PFSK-1 (cell line): ENCODE measurements around the gene HHAT.

ENCODE experiments used
- FOXP2 ChIP-seq: optimal IDR thresholded peaks from 2 replicates; pipeline ENCODE3; 2011; ENCODE audit warnings: borderline replicate concordance, control low read depth, inconsistent platforms; ENCODE audit not compliant: insufficient read depth; ENCODE audit errors: extremely low read length, extremely low read depth
- POLR2AphosphoS5 ChIP-seq: IDR thresholded peaks from 2 replicates; pipeline ENCODE4 v1.6.1; 2012; ENCODE audit warnings: low read depth, mild to moderate bottlenecking, control low read depth, low read length, moderate library complexity
- REST ChIP-seq, 2 experiments: IDR thresholded peaks; 2 replicates each; pipeline versions ENCODE4 v1.6.1 to v1.8.0; 2011 to 2012; ENCODE audit warnings: low read depth in 2 of 2, low read length in 2 of 2, control low read depth in 1 of 2, inconsistent platforms in 1 of 2, mild to moderate bottlenecking in 1 of 2, moderate library complexity in 1 of 2; ENCODE audit not compliant: insufficient read depth in 1 of 2
- SIN3A ChIP-seq: IDR thresholded peaks from 2 replicates; pipeline ENCODE4 v1.6.1; 2012; ENCODE audit warnings: mild to moderate bottlenecking, low read length, moderate library complexity, borderline replicate concordance; ENCODE audit not compliant: insufficient read depth
- TAF1 ChIP-seq: IDR thresholded peaks from 2 replicates; pipeline ENCODE4 v1.6.1; 2012; ENCODE audit warnings: low read length, control low read depth, borderline replicate concordance; ENCODE audit not compliant: insufficient read depth

Gene HHAT

GRCh38 chr1:210313046-210313595 is 15.6 kb upstream of the HHAT start:
- TF ChIP-seq TAF1 (no peak), REST (IDR thresholded peaks at IDR 0.05; ENCODE audit: insufficient read depth in 1 of 2, low read depth in 2 of 2, low read length in 2 of 2) (no peak), FOXP2 (no peak)

GRCh38 chr1:210313921-210314320 is 14.8 kb upstream of the HHAT start:
- TF ChIP-seq FOXP2 (no peak), TAF1 (no peak), SIN3A (no peak), REST (IDR thresholded peaks at IDR 0.05; ENCODE audit: insufficient read depth in 1 of 2, low read depth in 2 of 2, low read length in 2 of 2) (no peak), POLR2AphosphoS5 (no peak)

GRCh38 chr1:210315529-210315928 is 13.2 kb upstream of the HHAT start:
- TF ChIP-seq SIN3A, result no peak
- no peak for TF ChIP-seq FOXP2
- no peak for TF ChIP-seq POLR2AphosphoS5
- TF ChIP-seq REST (IDR thresholded peaks at IDR 0.05; ENCODE audit: insufficient read depth in 1 of 2, low read depth in 2 of 2, low read length in 2 of 2), result no peak
- TF ChIP-seq TAF1, result no peak

GRCh38 chr1:210321131-210321530 is 7.6 kb upstream of the HHAT start:
- no peak for TF ChIP-seq FOXP2
- no peak for TF ChIP-seq POLR2AphosphoS5
- no peak for TF ChIP-seq SIN3A
- no peak for TF ChIP-seq TAF1
- TF ChIP-seq REST (IDR thresholded peaks at IDR 0.05; ENCODE audit: insufficient read depth in 1 of 2, low read depth in 2 of 2, low read length in 2 of 2), result no peak

- no peak for TF ChIP-seq REST (IDR thresholded peaks at IDR 0.05; ENCODE audit: insufficient read depth in 1 of 2, low read depth in 2 of 2, low read length in 2 of 2)
- no peak for TF ChIP-seq POLR2AphosphoS5
- TF ChIP-seq FOXP2, result no peak
- TF ChIP-seq SIN3A, result no peak
Measured at GRCh38 chr1:210321552-210321951, 7.2 kb upstream of the HHAT start.
